HepG2 (cell line): Measurements from ENCODE around the gene KRABD2.
A peak's percentile ranks its signal among the peaks of the same experiment; 100 is the strongest.

Experiments
- CCDC6 ChIP-seq: sonication (generic); formaldehyde crosslinking; IDR thresholded peaks from 2 replicates; pipeline ENCODE4 v1.8.1; 2022; ENCODE audit warnings: mild to moderate bottlenecking, missing genetic modification reagents, moderate library complexity
- DR1 ChIP-seq: sonication (generic); formaldehyde crosslinking; IDR thresholded peaks from 2 replicates; pipeline ENCODE4 v1.8.0; 2021; ENCODE audit warnings: mild to moderate bottlenecking, missing genetic modification reagents, inconsistent platforms
- EP300 ChIP-seq, 3 experiments: sonication (generic) in 1 of 3; formaldehyde crosslinking in 1 of 3; IDR thresholded peaks; 2 replicates each; pipeline versions ENCODE4 v1.5.1 to v1.6.1; 2011 to 2020; ENCODE audit warnings: low read depth in 2 of 3, low read length in 2 of 3, borderline replicate concordance in 1 of 3, improper control_type of control experiment in 1 of 3, mild to moderate bottlenecking in 1 of 3, missing genetic modification reagents in 1 of 3, moderate library complexity in 1 of 3
- GFI1 ChIP-seq: sonication (generic); formaldehyde crosslinking; IDR thresholded peaks from 2 replicates; pipeline ENCODE4 v1.5.0; 2020; ENCODE audit warnings: missing genetic modification reagents, mild to moderate bottlenecking, borderline replicate concordance
- GLI4 ChIP-seq: sonication (generic); formaldehyde crosslinking; IDR thresholded peaks from 2 replicates; pipeline ENCODE4 v1.5.1; 2020; ENCODE audit warnings: missing genetic modification reagents, mild to moderate bottlenecking, moderate library complexity, borderline replicate concordance
- GZF1 ChIP-seq: sonication (generic); formaldehyde crosslinking; IDR thresholded peaks from 2 replicates; pipeline ENCODE4 v1.5.1; 2020; ENCODE audit warnings: mild to moderate bottlenecking, missing genetic modification reagents
- HNRNPLL ChIP-seq: fragments of 200-400 bp; formaldehyde crosslinking; IDR thresholded peaks from 2 replicates; pipeline ENCODE4 v1.6.1; 2017; ENCODE audit warnings: mild to moderate bottlenecking, low read depth, low read length; ENCODE audit not compliant: poor library complexity, severe bottlenecking
- JDP2 ChIP-seq: sonication (generic); formaldehyde crosslinking; IDR thresholded peaks from 2 replicates; pipeline ENCODE4 v1.8.1; 2022; ENCODE audit warnings: missing genetic modification reagents, borderline replicate concordance
- JUNB ChIP-seq: sonication (generic); formaldehyde crosslinking; IDR thresholded peaks from 2 replicates; pipeline ENCODE4 v1.8.0; 2022; ENCODE audit warnings: missing genetic modification reagents, mild to moderate bottlenecking, borderline replicate concordance
- MTA1 ChIP-seq: sonication (generic); formaldehyde crosslinking; IDR thresholded peaks from 2 replicates; pipeline ENCODE4 v1.4.0; 2020; ENCODE audit warnings: missing genetic modification reagents, mild to moderate bottlenecking, borderline replicate concordance
- NFE2L1 ChIP-seq: sonication (generic); formaldehyde crosslinking; IDR thresholded peaks from 2 replicates; pipeline ENCODE4 v1.4.0; 2020; ENCODE audit warnings: missing genetic modification reagents, mild to moderate bottlenecking, borderline replicate concordance
- PHB2 ChIP-seq: fragments of 450-650 bp; IDR thresholded peaks from 2 replicates; pipeline ENCODE4 v1.6.1; 2018; ENCODE audit not compliant: partially characterized antibody
- SRSF4 ChIP-seq: fragments of 200-400 bp; formaldehyde crosslinking; IDR thresholded peaks from one replicate; pipeline ENCODE4 v1.6.1; 2018; ENCODE audit warnings: mild to moderate bottlenecking, low read depth, low read length, moderate library complexity; ENCODE audit not compliant: poor library complexity, severe bottlenecking
- THAP9 ChIP-seq: sonication (generic); formaldehyde crosslinking; IDR thresholded peaks from 2 replicates; pipeline ENCODE4; 2020; ENCODE audit warnings: missing genetic modification reagents, mild to moderate bottlenecking, borderline replicate concordance
- ZFP36L1 ChIP-seq: sonication (generic); formaldehyde crosslinking; IDR thresholded peaks from 2 replicates; pipeline ENCODE4 v1.8.0; 2022; ENCODE audit warnings: mild to moderate bottlenecking, missing genetic modification reagents, moderate library complexity
- ZNF329 ChIP-seq: sonication (generic); formaldehyde crosslinking; IDR thresholded peaks from 2 replicates; pipeline ENCODE4 v1.9.0; 2021; ENCODE audit warnings: low read depth, mild to moderate bottlenecking, missing genetic modification reagents
- ZSCAN12 ChIP-seq: sonication (generic); formaldehyde crosslinking; IDR thresholded peaks from 2 replicates; pipeline ENCODE4 v1.9.0; 2021; ENCODE audit warnings: mild to moderate bottlenecking, missing genetic modification reagents
- ZSCAN31 ChIP-seq: sonication (generic); formaldehyde crosslinking; IDR thresholded peaks from 2 replicates; pipeline ENCODE4 v1.5.0; 2020; ENCODE audit warnings: low read depth, mild to moderate bottlenecking, missing genetic modification reagents
- TF ChIP-seq, protein P1 (sequence below): sonication (generic); formaldehyde crosslinking; IDR thresholded peaks from 2 replicates; pipeline ENCODE4 v1.5.0; 2020; ENCODE audit warnings: missing genetic modification reagents
- TF ChIP-seq, protein P2 (sequence below): sonication (generic); formaldehyde crosslinking; IDR thresholded peaks from 2 replicates; pipeline ENCODE4 v1.5.0; 2020; ENCODE audit warnings: missing genetic modification reagents, mild to moderate bottlenecking, borderline replicate concordance
- TF ChIP-seq, protein P3 (sequence below): IDR thresholded peaks from 2 replicates; pipeline ENCODE4 v1.6.1; 2016

The KRABD2 gene

DNA sequence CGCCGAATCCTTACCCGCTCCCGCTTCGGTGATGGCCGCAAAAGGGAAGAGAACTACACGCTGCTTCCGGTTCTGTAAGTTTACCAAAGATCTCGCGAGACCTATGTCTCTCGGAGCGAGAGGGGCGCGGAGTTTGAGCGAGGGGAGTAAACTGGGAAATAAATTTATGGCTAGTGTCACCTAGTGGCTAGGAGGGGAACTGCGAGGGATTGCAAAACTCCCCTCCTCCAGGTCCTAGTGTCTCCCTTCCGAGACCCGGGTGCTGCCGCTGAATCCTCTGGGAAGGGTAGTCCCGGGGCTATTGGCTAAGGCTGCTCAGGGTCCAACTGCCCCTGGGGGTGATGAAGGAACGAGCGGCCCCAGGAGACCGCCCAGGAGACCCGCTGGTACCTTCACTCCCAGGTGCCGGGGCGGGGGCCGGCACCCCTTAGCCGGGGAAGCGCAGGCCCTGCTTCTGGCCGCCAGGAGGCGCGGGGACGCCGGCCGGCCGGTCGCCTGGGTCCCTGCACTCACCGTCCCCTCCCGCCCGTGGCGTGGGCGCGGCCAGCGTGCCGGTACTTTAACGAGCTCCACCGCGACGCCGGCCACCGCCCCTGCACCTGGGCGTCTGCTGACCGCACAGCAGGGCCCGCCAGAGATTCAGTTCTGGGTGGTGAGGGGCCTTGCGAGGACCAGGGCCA lies 6.8 kb upstream of the KRABD2 start, which contains the start of gene RPL26 (continued):
- 0 out of 2 replicates have a peak, but pooled peaks have one; percentile 22 for TF ChIP-seq CCDC6 (CRISPR knock-in tag)
- peak; percentile 83; the same call in 1 of the 2 replicates for TF ChIP-seq MTA1
- no peak for TF ChIP-seq ZFP36L1 (CRISPR knock-in tag)
- TF ChIP-seq GLI4 (CRISPR knock-in tag): no peak
- 0 out of 2 replicates have a peak, but pooled peaks have one; percentile 8 for TF ChIP-seq GFI1 (CRISPR knock-in tag)
- no peak for TF ChIP-seq PHB2
- TF ChIP-seq SRSF4: no peak
- TF ChIP-seq NFE2L1 (CRISPR knock-in tag): no peak
- TF ChIP-seq THAP9 (CRISPR knock-in tag): no peak; the same call in 1 of the 2 replicates
- TF ChIP-seq, protein P1, sequence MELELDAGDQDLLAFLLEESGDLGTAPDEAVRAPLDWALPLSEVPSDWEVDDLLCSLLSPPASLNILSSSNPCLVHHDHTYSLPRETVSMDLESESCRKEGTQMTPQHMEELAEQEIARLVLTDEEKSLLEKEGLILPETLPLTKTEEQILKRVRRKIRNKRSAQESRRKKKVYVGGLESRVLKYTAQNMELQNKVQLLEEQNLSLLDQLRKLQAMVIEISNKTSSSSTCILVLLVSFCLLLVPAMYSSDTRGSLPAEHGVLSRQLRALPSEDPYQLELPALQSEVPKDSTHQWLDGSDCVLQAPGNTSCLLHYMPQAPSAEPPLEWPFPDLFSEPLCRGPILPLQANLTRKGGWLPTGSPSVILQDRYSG (CRISPR knock-in tag): no peak
- peak; percentile 79; the same call in 1 of the 2 replicates for TF ChIP-seq ZNF329 (CRISPR knock-in tag)
- 0 out of 2 replicates have a peak, but pooled peaks have one; percentile 25 for TF ChIP-seq ZSCAN31
- TF ChIP-seq JUNB (CRISPR knock-in tag): no peak
- TF ChIP-seq ZSCAN12 (CRISPR knock-in tag): 0 out of 2 replicates have a peak, but pooled peaks have one; percentile 37
- TF ChIP-seq JDP2 (CRISPR knock-in tag): no peak
- peak; percentile 91 for TF ChIP-seq DR1
- peak in 1 of 2 experiments; percentile 28; a peak in 1 of 4 replicates for TF ChIP-seq EP300 (IDR thresholded peaks at IDR 0.05; ENCODE audit: low read depth in 2 of 2, low read length in 2 of 2)
- TF ChIP-seq EP300 (CRISPR knock-in tag; IDR thresholded peaks at IDR 0.05; ENCODE audit: borderline replicate concordance): peak; percentile 10; the same call in 1 of the 2 replicates
- TF ChIP-seq, protein P2, sequence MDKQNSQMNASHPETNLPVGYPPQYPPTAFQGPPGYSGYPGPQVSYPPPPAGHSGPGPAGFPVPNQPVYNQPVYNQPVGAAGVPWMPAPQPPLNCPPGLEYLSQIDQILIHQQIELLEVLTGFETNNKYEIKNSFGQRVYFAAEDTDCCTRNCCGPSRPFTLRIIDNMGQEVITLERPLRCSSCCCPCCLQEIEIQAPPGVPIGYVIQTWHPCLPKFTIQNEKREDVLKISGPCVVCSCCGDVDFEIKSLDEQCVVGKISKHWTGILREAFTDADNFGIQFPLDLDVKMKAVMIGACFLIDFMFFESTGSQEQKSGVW (CRISPR knock-in tag): no peak
- TF ChIP-seq, protein P3, sequence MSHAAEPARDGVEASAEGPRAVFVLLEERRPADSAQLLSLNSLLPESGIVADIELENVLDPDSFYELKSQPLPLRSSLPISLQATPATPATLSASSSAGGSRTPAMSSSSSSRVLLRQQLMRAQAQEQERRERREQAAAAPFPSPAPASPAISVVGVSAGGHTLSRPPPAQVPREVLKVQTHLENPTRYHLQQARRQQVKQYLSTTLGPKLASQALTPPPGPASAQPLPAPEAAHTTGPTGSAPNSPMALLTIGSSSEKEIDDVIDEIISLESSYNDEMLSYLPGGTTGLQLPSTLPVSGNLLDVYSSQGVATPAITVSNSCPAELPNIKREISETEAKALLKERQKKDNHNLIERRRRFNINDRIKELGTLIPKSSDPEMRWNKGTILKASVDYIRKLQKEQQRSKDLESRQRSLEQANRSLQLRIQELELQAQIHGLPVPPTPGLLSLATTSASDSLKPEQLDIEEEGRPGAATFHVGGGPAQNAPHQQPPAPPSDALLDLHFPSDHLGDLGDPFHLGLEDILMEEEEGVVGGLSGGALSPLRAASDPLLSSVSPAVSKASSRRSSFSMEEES: peak; percentile 29; the same call in 1 of the 2 replicates
- no peak for TF ChIP-seq GZF1 (CRISPR knock-in tag)
- peak; percentile 65 for TF ChIP-seq HNRNPLL
